ENCODE data around the gene GABARAP. TPM values are rescaled to one million over a fixed set of nuclear protein-coding genes. Genes with fewer than 3 reads are reported as not detected.
A peak's percentile ranks its signal among the peaks of the same experiment; 100 is the strongest.

GABARAP gene
- total RNA-seq, 4 donors from 2014 or later: 172 to 384 (median 197) TPM

- no peak for TF ChIP-seq CTCF (IDR thresholded peaks at IDR 0.05)
- TF ChIP-seq POLR2A (IDR thresholded peaks at IDR 0.05): no peak
- WGBS, 2 donors: 83 to 86% methylated on average over 14 to 15 of the region's 22 CpGs
- intact Hi-C loops (cut with DNase I): no loop called here
- no peak for DNase-seq
- no peaks in the 10 kb centered on the region for H3K9me3 ChIP-seq
- peak overlapping the region; percentile 92 to 97 (median 94) for H3K27ac ChIP-seq
- H3K36me3 ChIP-seq: peaks cover 12 to 34% (median 13%) of the 10 kb centered on the region in 3 donors
- H3K4me1 ChIP-seq: peaks cover 43 to 77% (median 53%) of the 10 kb centered on the region in 3 donors
- no peak overlapping the region for H3K4me3 ChIP-seq
- no peaks in the 10 kb centered on the region for H3K27me3 ChIP-seq
Observed at GRCh38 chr17:7235693-7236665, 6.3 kb downstream of the GABARAP start.

- peak within 1 kb of the TSS; percentile 92 to 97 (median 94) for H3K27ac ChIP-seq
- no peaks in the 10 kb centered on the region for H3K27me3 ChIP-seq
- DNase-seq: peak; percentile 84
- H3K4me1 ChIP-seq: peaks cover 32 to 81% (median 41%) of the 10 kb centered on the region in 3 donors
- intact Hi-C loops (cut with DNase I): no loop called here
- peak within 1 kb of the TSS; percentile 90 to 98 (median 97) for H3K4me3 ChIP-seq
- peak in 3 of 6 experiments; percentile 19 to 23 (median 21) for TF ChIP-seq CTCF (IDR thresholded peaks at IDR 0.05)
- peak in 3 of 4 donors; percentile 66 to 89 (median 87) for TF ChIP-seq POLR2A (IDR thresholded peaks at IDR 0.05)
- peaks cover 13 to 38% (median 22%) of the 10 kb centered on the region in 3 donors for H3K36me3 ChIP-seq
- no peaks in the 10 kb centered on the region for H3K9me3 ChIP-seq
- WGBS, 2 donors: 0 to 1% methylated on average over 20 to 25 of the region's 72 CpGs
Observed at GRCh38 chr17:7234083-7234951, 7.9 kb downstream of the GABARAP start, which contains the start of gene DVL2. Gene DVL2, minus strand, starts transcription at chr17:7234517. Its CDS starts 255 bp downstream, at chr17:7234262.

- Histone ChIP-seq H3K27ac (peak overlapping the region; percentile 92 to 97 (median 94)), H3K4me3 (peak overlapping the region; percentile 90 to 98 (median 97)), H3K27me3 (no peaks in the 10 kb centered on the region), H3K9me3 (no peaks in the 10 kb centered on the region), H3K36me3 (peaks cover 14 to 44% (median 28%) of the 10 kb centered on the region in 3 donors), H3K4me1 (peaks cover 32 to 87% (median 47%) of the 10 kb centered on the region in 3 donors)
- 3% methylated on average over 5 of the region's 9 CpGs for WGBS, 2 donors
- DNase-seq: no peak
- intact Hi-C loops (cut with DNase I): no loop called here
- TF ChIP-seq POLR2A (IDR thresholded peaks at IDR 0.05) (no peak), CTCF (IDR thresholded peaks at IDR 0.05) (no peak)
Observed at GRCh38 chr17:7233701-7234082, 8.6 kb downstream of the GABARAP start.

GRCh38 chr17:7232114-7232513 lies 10.1 kb downstream of the GABARAP start:
- H3K36me3 ChIP-seq: peaks cover 18 to 57% (median 31%) of the 10 kb centered on the region in 3 donors
- intact Hi-C loops (cut with DNase I): no loop called here

More at GRCh38 chr17:7232114-7232513, 10.1 kb downstream of the GABARAP start:
- no peaks in the 10 kb centered on the region for H3K27me3 ChIP-seq
- peak overlapping the region in 2 of 4 donors; percentile 97 to 98 for H3K4me3 ChIP-seq
- no peak for DNase-seq
- peak overlapping the region; percentile 9 to 97 (median 54) for H3K27ac ChIP-seq
- peaks cover 29 to 95% (median 52%) of the 10 kb centered on the region in 3 donors for H3K4me1 ChIP-seq
- WGBS, 2 donors: 58 to 66% methylated on average over 5 of the region's 5 CpGs
- TF ChIP-seq POLR2A (IDR thresholded peaks at IDR 0.05): no peak
- TF ChIP-seq CTCF (IDR thresholded peaks at IDR 0.05): no peak
- H3K9me3 ChIP-seq: no peaks in the 10 kb centered on the region
